Cardiac fibroblast (primary cell): ENCODE results near the gene PALD1.
A peak's percentile ranks its signal among the peaks of the same experiment; 100 is the strongest.

Source experiments
- DNase-seq, 2 donors: peaks; one replicate each; pipeline versions ENCODE4 v3.0.0 to v3.0.0-alpha.2; 2010; ENCODE audit warnings: low read depth in 2 of 2
- H3K4me3 ChIP-seq, 2 donors: replicated peaks in 1 of 2; 1 replicate in 1 of 2; 2 replicates in 1 of 2; pipeline ENCODE4 v1.5.1; 2011; ENCODE audit warnings: low read depth in 2 of 2, low read length in 2 of 2, mild to moderate bottlenecking in 2 of 2, moderate library complexity in 1 of 2
- CTCF ChIP-seq: IDR thresholded peaks from one replicate; pipeline ENCODE4 v1.5.1; 2011; ENCODE audit warnings: low read depth, mild to moderate bottlenecking, low read length, inconsistent platforms

The PALD1 gene

DNA sequence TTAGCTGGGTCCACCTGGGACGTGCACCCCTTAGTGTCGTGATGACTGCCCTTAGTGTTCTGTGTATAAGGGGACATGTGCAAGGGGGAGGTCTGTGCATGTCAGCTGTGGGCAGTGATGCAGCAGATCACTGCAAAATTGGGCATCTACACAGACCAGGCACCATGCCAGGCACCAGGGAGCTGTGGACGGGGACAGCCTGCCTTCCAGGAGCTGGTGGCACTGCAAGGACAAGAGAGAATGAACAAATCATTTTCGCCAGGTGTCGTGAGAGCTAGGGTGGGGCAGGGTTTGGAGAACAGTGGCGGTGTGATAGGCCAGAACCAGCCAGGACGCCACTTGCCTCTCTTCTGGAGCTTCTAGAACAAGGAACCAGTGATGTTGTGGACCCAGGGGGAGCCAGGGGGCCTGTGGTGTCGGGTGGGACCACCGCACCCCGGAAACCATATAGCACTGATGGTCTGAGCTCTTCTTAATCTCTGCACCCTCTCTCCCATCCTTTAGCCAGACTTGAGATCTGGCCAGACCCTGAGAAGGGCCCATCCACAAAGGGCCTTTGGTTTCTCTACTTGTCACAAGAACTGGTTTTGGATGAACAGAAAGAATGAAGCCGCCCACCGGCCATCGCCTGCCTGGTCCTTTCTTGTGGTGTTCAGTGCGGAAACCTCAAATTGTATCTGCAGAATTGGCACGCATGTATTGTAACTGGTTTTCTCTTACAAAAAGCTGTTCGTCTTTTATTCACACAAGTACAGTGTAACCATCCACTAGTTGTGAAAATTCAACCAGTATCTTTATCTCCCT, 93.3 kb downstream of the PALD1 start:
- H3K4me3 ChIP-seq: no peak overlapping the region
- TF ChIP-seq CTCF: no peak
- no peak for DNase-seq

DNA sequence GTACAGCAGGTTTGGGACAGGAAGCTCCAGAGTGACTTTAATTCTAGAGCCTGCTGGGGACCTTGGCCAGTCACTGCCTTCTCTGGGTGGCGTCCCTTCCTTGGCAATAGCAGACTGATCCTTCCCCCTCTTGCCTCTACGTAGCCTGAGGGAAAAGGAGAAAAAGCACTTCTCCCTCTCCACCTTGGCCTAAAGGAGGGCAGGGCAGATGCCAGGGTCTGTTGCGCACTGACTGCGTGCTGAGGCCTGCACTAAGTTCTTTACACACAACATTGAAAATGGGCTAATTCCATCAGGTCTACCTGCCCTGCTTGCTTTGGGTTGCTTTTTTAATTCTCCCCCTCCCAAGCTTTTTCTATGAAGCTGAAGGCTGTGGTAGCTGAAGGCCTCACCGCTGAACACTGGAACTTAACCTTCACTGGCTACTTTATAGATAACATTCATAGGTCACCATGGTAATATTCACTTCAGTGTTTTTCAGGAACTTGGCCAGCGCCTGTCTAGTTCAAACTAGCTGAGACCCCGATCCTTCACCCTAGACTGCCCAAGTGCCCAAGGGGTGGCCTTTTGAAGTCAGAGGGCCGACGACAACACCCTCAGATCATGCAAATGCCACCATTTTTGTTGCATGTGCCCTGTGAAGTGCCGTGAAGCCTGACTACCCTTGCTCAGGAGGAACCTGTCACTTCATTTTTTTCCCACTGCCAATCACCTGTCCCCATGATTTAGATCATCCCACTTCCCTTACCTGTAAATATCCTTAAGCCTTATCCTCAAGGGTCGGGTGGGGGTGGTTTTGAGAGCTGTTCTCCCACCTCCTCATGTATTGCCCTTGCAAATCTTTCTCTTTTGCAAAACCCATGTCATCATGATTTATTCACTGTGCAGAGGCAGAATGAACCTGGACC, 95.3 kb downstream of the PALD1 start:
- H3K4me3 ChIP-seq: no peak overlapping the region
- DNase-seq: no peak
- no peak for TF ChIP-seq CTCF

GRCh38 chr10:70575486-70575873, 96.9 kb downstream of the PALD1 start:
- no peak for TF ChIP-seq CTCF
- H3K4me3 ChIP-seq: no peak overlapping the region
- no peak for DNase-seq

DNA sequence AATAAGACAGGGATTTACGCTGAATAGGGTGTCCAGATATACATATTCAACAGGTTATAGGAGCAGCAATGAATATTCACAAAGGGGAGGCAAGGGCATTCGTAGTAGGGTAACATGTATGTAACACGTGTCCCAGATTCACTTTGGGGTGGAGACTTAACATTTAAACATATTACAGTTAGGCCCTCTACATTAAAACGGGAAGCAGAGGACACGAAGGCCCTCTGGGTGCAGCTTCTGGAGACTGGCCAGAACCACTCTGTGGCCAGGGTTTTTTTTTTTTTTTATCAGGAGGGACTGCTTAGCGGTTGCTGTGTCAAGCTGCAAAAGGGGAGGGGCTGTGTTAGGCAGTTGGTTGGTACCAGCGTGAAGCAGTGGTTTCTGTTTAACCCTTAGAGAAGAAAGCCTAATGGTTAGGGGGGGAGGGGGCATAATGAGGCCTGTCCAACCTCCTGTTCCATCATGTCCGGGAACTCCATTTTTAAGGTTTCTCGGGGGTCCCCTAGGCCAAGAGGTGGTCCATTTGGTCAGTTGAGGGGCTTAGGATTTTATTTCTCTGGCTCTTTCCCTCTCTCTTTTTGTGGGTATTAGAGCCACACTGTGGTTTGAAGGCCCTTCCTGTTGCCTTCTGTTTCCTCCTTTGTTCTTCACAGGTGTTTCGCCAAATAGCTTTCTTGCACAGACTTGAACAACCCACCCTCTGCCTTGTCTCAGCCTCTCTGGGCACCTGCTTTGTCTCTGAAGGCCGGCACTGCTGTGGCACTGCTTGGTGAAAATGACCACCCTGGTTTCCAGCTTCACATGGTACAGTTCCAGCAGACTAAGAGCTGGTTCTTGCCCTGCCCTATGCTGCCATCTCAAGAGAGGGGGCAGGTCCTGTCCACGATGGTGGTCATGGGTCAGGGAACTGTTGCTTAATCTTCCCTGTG, 97.6 kb downstream of the PALD1 start:
- no peak for TF ChIP-seq CTCF
- H3K4me3 ChIP-seq: no peak overlapping the region
- DNase-seq: peak; percentile 58 to 65

DNA sequence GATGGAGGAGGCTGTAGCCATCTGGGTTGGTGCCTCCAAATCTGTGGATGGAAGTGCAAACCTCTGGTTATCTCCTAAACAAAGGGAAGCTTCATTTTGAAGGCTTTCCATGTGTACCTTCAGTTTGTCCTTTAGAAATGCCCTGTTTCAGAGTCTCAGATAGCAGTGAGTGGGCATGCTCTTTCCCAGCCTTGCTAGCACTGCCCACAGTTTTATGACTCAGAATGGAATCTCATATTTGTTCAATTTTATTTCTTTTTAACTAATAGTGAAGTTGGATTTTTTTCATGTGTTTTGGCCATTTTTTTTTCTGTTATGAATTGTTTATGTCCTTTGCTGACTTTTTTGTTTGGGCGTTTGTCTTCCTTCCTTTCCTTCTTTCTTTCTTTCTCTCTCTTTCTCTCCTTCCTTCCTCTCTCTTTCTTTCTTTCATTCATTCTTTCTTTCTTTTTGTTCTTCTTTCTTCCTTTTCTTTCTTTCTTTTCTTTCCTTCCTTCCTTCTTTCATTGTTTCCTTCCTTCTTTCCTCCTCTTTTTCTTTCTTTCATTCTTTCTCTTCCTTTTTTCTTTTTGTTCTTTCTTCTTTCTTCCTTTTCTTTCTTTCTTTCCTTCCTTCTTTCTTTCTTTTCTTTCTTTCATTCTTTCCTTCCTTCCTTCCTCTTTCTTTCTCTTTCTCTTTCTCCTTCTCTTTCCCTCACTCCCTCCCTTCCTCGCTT, 98.4 kb downstream of the PALD1 start:
- peak; percentile 21 to 31 for DNase-seq
- no peak for TF ChIP-seq CTCF
- H3K4me3 ChIP-seq: no peak overlapping the region
